ENCODE data around the gene ARSJ.
"Not testable (repeated sequence)": the region's sequence is repeated elsewhere in the genome, so short reads cannot be mapped to it uniquely, and the experiment has no call there.

ARSJ gene

DNA sequence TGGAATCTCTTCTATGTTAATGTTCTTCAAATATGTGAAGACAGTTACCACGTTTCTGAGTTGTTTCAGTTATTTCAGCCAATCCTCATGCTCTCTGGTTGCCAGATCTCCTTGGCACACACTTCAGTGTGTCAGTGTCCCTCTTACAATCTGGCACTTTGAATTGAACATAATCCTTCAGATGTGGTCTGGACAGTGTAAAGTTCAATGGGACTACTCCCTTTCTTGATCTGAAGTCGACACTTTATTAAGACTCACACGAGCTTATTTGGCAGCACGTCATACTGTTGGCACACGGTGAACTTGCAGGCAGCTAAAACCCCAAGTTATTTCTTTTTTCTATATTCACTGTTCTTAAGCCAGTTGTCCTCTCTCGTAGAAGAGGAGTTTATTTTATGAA, 28.2 kb downstream of the ARSJ start:
- Histone ChIP-seq H3K27me3 (ENCODE audit: control insufficient read depth, insufficient read depth, low read length) (no peaks in the 10 kb centered on the region), H3K9ac (ENCODE audit: low read length) (no peak overlapping the region), H3K4me3 (ENCODE audit: low read length) (no peak overlapping the region), H3K9me3 (ENCODE audit: control insufficient read depth, low read length) (no peaks in the 10 kb centered on the region), H3K4me1 (ENCODE audit: control insufficient read depth, insufficient read depth, low read length) (peaks cover 7% of the 10 kb centered on the region), H3K36me3 (ENCODE audit: control insufficient read depth, insufficient read depth, low read length) (no peaks in the 10 kb centered on the region)

DNA sequence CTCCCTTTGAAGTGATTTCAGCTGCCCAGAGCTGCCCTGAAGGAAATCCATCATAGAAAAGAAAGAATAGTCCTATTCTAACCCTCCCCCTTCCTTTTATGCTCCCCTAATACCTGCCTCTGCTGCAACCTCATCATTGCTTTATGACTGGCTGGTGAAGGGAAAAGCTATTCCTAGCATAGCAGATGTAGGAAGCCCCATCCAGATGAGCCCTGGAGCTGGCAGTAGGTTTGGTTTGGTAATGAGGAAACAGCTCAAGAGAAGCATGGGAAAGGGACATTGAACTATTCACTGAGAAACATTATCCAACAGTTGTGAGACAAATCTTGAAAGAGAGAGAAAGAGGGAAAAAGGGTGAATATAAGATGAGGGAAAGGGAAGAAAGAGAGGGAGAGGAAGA, 29.2 kb downstream of the ARSJ start:
- Histone ChIP-seq H3K9me3 (ENCODE audit: control insufficient read depth, low read length) (no peaks in the 10 kb centered on the region), H3K9ac (ENCODE audit: low read length) (no peak overlapping the region), H3K4me1 (ENCODE audit: control insufficient read depth, insufficient read depth, low read length) (peaks cover 7% of the 10 kb centered on the region), H3K27me3 (ENCODE audit: control insufficient read depth, insufficient read depth, low read length) (no peaks in the 10 kb centered on the region), H3K4me3 (ENCODE audit: low read length) (no peak overlapping the region), H3K36me3 (ENCODE audit: control insufficient read depth, insufficient read depth, low read length) (no peaks in the 10 kb centered on the region)

DNA sequence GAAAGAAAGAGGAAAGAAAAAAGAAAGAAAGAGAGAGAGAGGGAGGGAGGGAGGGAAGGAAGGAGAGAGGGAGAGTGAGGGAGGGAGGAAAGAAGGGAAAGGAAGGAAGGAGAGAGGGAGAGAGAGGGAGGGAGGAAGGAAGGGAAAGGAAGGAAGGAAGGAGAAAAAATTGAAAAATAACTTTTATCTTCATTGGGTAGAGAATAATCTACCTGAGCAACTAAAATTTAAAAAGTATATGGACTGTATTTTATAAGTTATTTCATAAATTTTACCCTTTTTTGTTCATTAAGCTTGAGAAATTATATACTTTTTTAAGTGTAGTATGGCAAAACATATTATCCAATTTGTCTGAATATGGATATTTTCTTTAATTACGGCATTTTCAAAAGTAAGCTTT, 32.0 kb downstream of the ARSJ start:
- Histone ChIP-seq H3K9me3 (ENCODE audit: control insufficient read depth, low read length) (no peaks in the 10 kb centered on the region), H3K4me1 (ENCODE audit: control insufficient read depth, insufficient read depth, low read length) (peaks cover 7% of the 10 kb centered on the region), H3K36me3 (ENCODE audit: control insufficient read depth, insufficient read depth, low read length) (no peaks in the 10 kb centered on the region), H3K4me3 (ENCODE audit: low read length) (no peak overlapping the region), H3K27me3 (ENCODE audit: control insufficient read depth, insufficient read depth, low read length) (no peaks in the 10 kb centered on the region), H3K9ac (ENCODE audit: low read length) (no peak overlapping the region)

DNA sequence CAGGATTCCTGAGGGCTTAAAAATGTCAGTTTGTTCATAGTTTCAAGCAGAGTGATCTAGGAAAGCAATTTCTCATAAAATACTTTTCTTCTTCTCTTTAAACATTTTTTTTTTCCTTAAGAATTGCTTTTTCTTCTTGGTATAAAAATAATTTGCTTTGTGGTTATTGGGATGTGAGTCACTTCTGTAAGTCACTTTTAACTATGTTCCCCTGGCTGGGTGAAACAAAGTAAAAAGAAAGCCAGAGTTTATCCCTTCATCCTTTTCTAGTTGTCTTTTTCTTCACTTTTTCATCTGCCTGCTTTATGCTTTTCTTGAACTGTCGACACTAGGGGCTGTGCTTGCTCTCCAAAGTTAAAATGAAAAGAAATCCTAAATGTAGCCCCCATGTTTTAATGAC, 33.5 kb downstream of the ARSJ start:
- H3K4me3 ChIP-seq (ENCODE audit: low read length), result no peak overlapping the region
- H3K9ac ChIP-seq (ENCODE audit: low read length), result no peak overlapping the region
- no peaks in the 10 kb centered on the region for H3K36me3 ChIP-seq (ENCODE audit: control insufficient read depth, insufficient read depth, low read length)
- H3K4me1 ChIP-seq (ENCODE audit: control insufficient read depth, insufficient read depth, low read length), result peaks cover 4% of the 10 kb centered on the region
- H3K27me3 ChIP-seq (ENCODE audit: control insufficient read depth, insufficient read depth, low read length), result no peaks in the 10 kb centered on the region
- no peaks in the 10 kb centered on the region for H3K9me3 ChIP-seq (ENCODE audit: control insufficient read depth, low read length)

DNA sequence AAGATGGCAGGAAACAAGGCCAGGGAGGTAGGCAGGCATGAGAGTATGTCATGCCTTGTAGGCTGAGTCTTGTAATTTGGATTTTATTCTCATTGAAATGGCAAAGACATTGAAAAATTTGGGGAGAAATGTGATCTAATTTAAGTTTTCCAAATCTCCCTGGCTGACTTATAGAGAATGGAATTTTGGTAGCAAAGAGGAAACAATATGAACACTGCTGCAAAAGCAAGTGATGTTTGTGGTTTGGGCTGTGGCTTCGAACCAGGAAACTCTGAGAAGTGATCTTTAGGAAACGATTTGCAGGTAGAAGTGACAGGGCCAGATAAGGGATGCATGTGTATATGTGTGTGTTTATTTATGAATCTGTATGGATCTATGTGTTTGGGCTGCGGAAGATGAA, 35.6 kb downstream of the ARSJ start:
- H3K9ac ChIP-seq (ENCODE audit: low read length), result no peak overlapping the region
- H3K9me3 ChIP-seq (ENCODE audit: control insufficient read depth, low read length), result no peaks in the 10 kb centered on the region
- no peaks in the 10 kb centered on the region for H3K27me3 ChIP-seq (ENCODE audit: control insufficient read depth, insufficient read depth, low read length)
- no peaks in the 10 kb centered on the region for H3K36me3 ChIP-seq (ENCODE audit: control insufficient read depth, insufficient read depth, low read length)
- no peaks in the 10 kb centered on the region for H3K4me1 ChIP-seq (ENCODE audit: control insufficient read depth, insufficient read depth, low read length)
- H3K4me3 ChIP-seq (ENCODE audit: low read length), result no peak overlapping the region

DNA sequence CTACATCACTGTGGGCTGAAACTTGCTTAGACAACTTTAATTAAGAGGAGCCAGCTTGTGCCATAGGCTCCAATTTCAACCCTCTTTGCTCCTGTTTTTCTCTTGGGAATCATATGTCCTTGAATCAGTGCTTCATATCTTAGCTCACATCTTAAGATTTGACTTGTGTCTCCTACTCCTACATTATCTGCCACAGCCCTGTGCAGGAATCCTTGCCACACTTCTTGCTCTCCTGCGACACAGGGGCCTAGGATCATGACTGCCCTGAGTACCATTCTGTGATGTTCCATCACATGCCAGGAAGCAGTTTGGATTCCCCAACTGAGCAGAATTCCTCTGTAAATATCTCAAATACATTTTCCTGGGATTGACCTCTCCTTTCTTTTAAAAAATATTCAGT, 36.4 kb downstream of the ARSJ start:
- H3K9ac ChIP-seq (ENCODE audit: low read length), result no peak overlapping the region
- H3K4me3 ChIP-seq (ENCODE audit: low read length), result no peak overlapping the region
- H3K36me3 ChIP-seq (ENCODE audit: control insufficient read depth, insufficient read depth, low read length), result no peaks in the 10 kb centered on the region
- H3K9me3 ChIP-seq (ENCODE audit: control insufficient read depth, low read length), result no peaks in the 10 kb centered on the region
- H3K27me3 ChIP-seq (ENCODE audit: control insufficient read depth, insufficient read depth, low read length), result no peaks in the 10 kb centered on the region
- no peaks in the 10 kb centered on the region for H3K4me1 ChIP-seq (ENCODE audit: control insufficient read depth, insufficient read depth, low read length)

DNA sequence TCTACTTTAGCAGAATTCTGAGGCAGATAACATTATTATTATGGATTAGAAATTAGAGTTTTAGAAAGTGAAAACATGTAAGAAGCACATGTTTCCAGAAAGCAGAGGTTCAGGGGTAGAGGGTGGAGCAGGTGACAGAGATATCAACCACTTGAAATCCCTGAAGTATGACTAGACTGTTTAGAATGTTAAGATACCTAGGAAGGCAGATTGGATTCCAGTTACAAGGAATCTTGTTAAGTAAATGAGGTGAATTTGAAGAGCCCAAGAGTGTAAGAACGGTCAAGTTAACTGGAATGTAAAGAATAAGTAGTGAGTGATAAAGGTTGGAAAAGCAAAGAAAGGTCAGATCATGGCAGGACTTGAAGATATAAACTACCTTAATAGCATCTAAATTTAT, 37.6 kb downstream of the ARSJ start:
- Histone ChIP-seq H3K4me1 (ENCODE audit: control insufficient read depth, insufficient read depth, low read length) (no peaks in the 10 kb centered on the region), H3K4me3 (ENCODE audit: low read length) (no peak overlapping the region), H3K27me3 (ENCODE audit: control insufficient read depth, insufficient read depth, low read length) (no peaks in the 10 kb centered on the region), H3K9me3 (ENCODE audit: control insufficient read depth, low read length) (no peaks in the 10 kb centered on the region), H3K36me3 (ENCODE audit: control insufficient read depth, insufficient read depth, low read length) (no peaks in the 10 kb centered on the region), H3K9ac (ENCODE audit: low read length) (no peak overlapping the region)

DNA sequence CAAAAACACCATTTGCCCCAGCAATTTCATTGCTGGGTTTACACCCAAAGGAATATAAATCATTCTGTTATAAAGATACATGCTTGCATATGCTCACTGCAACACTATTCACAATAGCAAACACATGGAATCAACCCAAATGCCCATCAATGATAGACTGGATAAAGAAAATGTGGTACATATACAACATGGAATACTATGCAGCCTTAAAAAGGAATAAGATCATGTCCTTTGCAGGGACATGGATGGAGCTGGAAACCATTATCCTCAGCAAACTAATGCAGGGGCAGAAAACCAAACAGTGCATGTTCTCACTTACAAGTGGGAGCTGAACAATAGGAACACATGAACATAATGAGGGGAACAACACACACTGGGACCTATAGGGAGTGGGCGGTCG, 39.3 kb downstream of the ARSJ start:
- H3K9ac ChIP-seq (ENCODE audit: low read length); H3K9me3 ChIP-seq (ENCODE audit: control insufficient read depth, low read length); H3K4me3 ChIP-seq (ENCODE audit: low read length); H3K36me3 ChIP-seq (ENCODE audit: control insufficient read depth, insufficient read depth, low read length); H3K4me1 ChIP-seq (ENCODE audit: control insufficient read depth, insufficient read depth, low read length); H3K27me3 ChIP-seq (ENCODE audit: control insufficient read depth, insufficient read depth, low read length): not testable (repeated sequence)

DNA sequence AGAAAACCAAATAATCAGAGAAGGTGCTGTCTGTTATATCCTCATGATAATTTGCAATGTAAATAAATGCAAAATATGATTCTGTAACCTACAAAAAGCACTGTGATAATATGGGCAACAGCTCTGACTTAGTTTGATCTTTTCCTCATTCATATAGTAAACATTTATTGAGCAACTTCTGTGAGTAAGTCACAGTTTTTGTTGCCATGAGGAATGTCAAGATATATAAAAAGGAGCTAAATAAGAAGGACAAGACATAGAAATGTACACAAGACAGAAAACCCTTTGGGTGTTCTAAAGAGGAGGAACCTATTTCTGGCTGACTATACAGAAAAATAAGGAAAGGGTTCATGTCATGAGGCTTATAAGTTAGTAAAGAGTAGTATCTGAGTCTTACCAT, 44.3 kb downstream of the ARSJ start:
- H3K9me3 ChIP-seq (ENCODE audit: control insufficient read depth, low read length), result no peaks in the 10 kb centered on the region
- no peaks in the 10 kb centered on the region for H3K36me3 ChIP-seq (ENCODE audit: control insufficient read depth, insufficient read depth, low read length)
- no peak overlapping the region for H3K4me3 ChIP-seq (ENCODE audit: low read length)
- no peaks in the 10 kb centered on the region for H3K27me3 ChIP-seq (ENCODE audit: control insufficient read depth, insufficient read depth, low read length)
- no peaks in the 10 kb centered on the region for H3K4me1 ChIP-seq (ENCODE audit: control insufficient read depth, insufficient read depth, low read length)
- no peak overlapping the region for H3K9ac ChIP-seq (ENCODE audit: low read length)

DNA sequence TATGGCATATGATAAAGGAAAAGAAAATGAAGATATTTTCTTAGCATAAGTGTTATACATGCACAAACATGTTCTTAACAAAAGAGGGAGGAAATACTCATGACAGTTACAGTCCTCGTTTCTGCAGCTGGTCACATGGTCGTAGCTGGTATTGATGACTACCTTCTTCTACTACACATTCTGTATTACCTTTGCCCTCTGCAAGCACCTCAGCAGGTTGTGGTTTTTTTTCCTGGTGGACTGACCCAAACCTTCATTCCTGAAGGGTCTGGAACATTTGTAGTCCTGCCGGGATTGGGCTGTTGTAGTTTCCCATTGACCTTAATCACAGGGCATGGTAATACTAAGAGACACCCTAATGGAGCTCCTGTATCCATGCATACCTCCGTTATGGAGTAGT, 54.7 kb downstream of the ARSJ start:
- H3K27me3 ChIP-seq (ENCODE audit: control insufficient read depth, insufficient read depth, low read length); H3K9me3 ChIP-seq (ENCODE audit: control insufficient read depth, low read length); H3K4me3 ChIP-seq (ENCODE audit: low read length); H3K4me1 ChIP-seq (ENCODE audit: control insufficient read depth, insufficient read depth, low read length); H3K9ac ChIP-seq (ENCODE audit: low read length); H3K36me3 ChIP-seq (ENCODE audit: control insufficient read depth, insufficient read depth, low read length): not testable (repeated sequence)

DNA sequence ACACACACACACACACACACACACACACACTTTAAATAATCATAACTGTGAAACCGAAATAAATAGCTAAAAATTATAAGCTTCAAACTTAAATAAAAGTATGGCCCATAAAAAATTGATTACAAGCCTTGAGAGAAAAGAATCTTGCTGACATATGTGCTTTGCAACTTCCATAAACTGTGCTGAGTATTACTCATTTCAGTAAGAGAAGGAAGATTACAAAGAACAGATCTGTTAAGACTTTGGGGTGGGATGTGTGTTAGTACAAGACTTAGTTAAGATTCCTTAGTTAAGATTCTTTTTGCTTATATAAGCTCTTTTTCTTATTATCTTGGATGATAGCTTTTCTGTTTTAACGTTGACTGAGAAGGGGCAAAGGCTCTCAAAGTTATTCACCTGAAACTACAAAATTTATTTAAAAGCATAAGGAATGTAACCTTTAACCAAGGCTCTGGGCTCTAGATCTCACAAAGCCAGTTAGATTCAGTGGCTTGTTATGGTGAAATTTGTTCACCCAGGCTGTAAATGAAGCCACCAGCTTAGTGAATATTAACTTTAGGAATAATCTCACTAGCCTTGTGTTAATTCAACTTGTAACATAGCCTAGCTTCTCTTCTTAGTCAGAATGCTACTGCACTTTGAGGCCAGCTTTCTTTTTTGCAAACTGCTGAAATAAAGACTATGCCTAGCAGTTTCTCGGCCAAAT, 58.2 kb downstream of the ARSJ start:
- Histone ChIP-seq H3K9ac (ENCODE audit: low read length) (no peak overlapping the region), H3K4me3 (ENCODE audit: low read length) (no peak overlapping the region), H3K27me3 (ENCODE audit: control insufficient read depth, insufficient read depth, low read length) (no peaks in the 10 kb centered on the region), H3K9me3 (ENCODE audit: control insufficient read depth, low read length) (no peaks in the 10 kb centered on the region), H3K36me3 (ENCODE audit: control insufficient read depth, insufficient read depth, low read length) (no peaks in the 10 kb centered on the region), H3K4me1 (ENCODE audit: control insufficient read depth, insufficient read depth, low read length) (no peaks in the 10 kb centered on the region)

DNA sequence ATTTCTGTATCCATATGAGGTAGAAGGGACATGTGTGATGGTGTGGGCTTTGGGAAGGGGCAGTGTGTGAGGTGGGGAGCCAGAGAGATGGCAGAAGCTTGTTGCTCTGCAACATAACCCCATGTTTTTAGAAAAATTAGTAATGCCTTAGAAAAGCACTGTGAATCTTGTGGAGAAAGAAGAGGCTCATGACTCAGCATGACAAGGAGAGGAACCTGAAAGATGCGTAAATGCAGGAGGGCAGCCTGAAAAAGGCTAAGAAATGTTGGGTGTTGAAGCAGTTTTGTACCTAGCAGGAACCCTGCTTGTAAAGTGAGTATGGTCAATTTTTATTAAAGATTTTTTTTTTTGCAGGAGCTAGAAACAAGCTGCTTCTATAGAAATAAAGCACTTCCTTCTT, 59.8 kb downstream of the ARSJ start:
- Histone ChIP-seq H3K9me3 (ENCODE audit: control insufficient read depth, low read length) (no peaks in the 10 kb centered on the region), H3K9ac (ENCODE audit: low read length) (no peak overlapping the region), H3K4me3 (ENCODE audit: low read length) (no peak overlapping the region), H3K27me3 (ENCODE audit: control insufficient read depth, insufficient read depth, low read length) (no peaks in the 10 kb centered on the region), H3K4me1 (ENCODE audit: control insufficient read depth, insufficient read depth, low read length) (no peaks in the 10 kb centered on the region), H3K36me3 (ENCODE audit: control insufficient read depth, insufficient read depth, low read length) (no peaks in the 10 kb centered on the region)

DNA sequence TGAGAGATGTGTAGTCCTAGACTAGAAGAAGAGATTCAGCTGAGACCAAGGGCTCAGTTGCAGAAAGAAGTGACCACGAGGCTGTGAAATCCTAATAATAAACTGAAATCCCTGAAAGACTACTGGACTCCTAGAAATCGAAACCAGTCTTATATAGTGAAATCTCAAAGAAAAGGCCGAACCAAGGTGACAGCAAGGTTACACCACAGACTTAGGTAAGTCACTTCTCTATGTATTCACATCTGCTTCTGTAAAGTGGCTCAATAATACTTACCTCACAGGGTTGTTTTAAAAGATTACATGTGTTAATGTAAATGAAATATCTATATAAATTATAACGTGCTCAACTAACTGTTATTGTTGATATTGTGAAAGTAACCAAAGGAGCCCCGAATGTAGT, 60.3 kb downstream of the ARSJ start:
- H3K4me1 ChIP-seq (ENCODE audit: control insufficient read depth, insufficient read depth, low read length), result no peaks in the 10 kb centered on the region
- no peaks in the 10 kb centered on the region for H3K36me3 ChIP-seq (ENCODE audit: control insufficient read depth, insufficient read depth, low read length)
- H3K9me3 ChIP-seq (ENCODE audit: control insufficient read depth, low read length), result no peaks in the 10 kb centered on the region
- no peak overlapping the region for H3K9ac ChIP-seq (ENCODE audit: low read length)
- no peak overlapping the region for H3K4me3 ChIP-seq (ENCODE audit: low read length)
- no peaks in the 10 kb centered on the region for H3K27me3 ChIP-seq (ENCODE audit: control insufficient read depth, insufficient read depth, low read length)
